Hematopoietic multipotent progenitor cell treated with erythropoietin and hydrocortisone succinate and interleukin-3 and kit ligand, for 6 days (in vitro differentiated cells): ENCODE measurements around the gene IFITM5.
"Not testable (repeated sequence)": the region's sequence is repeated elsewhere in the genome, so short reads cannot be mapped to it uniquely, and the experiment has no call there.

ENCODE experiments used
- DNase-seq: peaks from one replicate; pipeline ENCODE4 v3.0.0-alpha.2; 2015

The IFITM5 gene

DNA sequence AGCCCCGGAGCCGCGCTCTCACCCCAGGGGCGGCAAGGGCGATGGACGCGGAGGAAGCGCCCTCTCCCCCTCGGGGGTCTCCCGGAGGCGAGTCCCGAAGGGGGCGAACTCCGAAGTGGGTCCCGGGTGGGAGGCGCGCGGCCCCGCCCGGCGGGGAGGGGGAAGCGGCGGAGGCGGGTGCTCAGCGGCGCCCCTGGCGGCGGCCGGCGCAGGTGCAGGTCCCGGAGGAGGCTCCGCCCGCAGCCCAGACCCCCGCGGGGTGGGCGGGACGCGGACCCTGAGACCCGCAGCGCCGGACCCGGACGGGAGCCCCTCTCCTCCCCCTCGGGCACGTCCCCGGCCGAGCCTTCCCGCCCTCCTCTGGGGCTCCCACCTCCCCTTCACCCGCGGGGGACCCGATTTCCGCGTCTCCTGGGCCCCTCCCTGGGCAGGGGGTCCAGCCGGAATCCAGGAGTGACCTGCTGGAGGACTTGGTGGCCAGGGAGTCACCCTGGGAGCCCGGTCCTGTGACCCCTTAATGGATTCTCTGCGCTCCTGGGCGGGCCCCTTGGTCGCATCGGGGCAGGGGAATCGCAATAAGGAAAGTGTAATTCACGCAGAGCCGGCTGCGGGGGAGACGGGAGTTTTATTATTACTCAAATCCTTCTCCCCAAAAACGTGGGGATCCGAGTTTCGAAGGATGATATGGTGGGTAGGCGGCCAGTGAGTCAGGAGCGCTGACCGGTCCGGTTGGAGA, 11.9 kb upstream of the IFITM5 start:
- DNase-seq, result not testable (repeated sequence)

DNA sequence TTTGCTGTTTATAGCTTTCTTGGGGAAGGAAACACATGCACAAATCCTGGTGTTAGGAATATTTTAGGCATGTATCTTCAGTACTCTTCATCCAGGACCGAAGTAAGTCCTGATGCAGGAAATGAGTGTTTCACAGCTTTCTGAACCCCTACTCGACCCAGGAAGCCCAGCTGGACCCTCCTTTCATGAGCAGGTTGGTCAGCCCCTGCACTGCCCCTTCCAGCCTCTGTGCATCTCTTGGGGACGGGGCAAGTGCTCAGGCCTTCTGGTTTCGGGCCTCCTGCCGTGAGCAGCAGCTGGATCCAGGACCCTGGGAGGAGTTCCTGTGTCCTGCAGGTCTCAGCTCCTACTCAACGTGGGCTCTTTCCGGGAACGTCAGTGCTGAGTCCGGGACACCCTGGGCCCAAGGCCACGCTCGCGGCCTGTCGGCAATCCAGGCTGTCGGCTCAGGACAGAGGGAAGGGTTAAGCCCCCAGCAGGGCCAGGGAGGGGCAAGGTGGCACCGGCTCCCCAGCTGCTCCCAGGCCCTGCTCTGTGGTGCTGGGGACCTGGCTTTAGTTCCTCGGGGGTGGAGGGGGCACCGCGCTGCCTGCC, 10.8 kb upstream of the IFITM5 start:
- not testable (repeated sequence) for DNase-seq

DNA sequence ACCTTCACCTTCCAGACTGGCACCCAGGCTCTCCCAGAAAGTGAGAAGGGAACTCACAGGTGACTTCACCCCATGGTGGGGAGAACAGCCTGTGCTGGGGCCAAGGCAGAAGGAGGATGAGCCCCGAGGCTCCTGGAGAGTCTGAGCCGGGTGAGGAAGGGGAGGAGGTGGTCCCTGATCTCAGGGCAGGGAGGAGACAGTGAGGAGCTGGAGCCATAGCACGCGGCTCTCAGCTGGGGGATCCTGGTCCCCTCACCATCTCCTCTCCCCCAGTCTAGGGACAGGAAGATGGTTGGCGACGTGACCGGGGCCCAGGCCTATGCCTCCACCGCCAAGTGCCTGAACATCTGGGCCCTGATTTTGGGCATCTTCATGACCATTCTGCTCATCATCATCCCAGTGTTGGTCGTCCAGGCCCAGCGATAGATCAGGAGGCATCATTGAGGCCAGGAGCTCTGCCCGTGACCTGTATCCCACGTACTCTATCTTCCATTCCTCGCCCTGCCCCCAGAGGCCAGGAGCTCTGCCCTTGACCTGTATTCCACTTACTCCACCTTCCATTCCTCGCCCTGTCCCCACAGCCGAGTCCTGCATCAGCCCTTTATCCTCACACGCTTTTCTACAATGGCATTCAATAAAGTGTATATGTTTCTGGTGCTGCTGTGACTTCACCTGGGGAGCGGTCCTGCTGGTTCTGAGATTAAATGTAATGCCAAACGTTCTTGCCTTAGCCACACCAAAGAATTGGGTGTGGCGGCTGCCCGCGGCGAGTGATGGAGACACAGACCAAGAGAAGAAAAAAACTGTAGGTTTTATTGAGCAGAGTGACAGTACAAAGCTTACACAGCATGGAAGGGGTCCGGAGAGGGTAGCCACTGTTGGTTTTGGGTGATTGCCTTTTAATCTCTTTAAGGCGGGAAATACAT, 9.7 kb upstream of the IFITM5 start:
- DNase-seq, result peak; percentile 30

DNA sequence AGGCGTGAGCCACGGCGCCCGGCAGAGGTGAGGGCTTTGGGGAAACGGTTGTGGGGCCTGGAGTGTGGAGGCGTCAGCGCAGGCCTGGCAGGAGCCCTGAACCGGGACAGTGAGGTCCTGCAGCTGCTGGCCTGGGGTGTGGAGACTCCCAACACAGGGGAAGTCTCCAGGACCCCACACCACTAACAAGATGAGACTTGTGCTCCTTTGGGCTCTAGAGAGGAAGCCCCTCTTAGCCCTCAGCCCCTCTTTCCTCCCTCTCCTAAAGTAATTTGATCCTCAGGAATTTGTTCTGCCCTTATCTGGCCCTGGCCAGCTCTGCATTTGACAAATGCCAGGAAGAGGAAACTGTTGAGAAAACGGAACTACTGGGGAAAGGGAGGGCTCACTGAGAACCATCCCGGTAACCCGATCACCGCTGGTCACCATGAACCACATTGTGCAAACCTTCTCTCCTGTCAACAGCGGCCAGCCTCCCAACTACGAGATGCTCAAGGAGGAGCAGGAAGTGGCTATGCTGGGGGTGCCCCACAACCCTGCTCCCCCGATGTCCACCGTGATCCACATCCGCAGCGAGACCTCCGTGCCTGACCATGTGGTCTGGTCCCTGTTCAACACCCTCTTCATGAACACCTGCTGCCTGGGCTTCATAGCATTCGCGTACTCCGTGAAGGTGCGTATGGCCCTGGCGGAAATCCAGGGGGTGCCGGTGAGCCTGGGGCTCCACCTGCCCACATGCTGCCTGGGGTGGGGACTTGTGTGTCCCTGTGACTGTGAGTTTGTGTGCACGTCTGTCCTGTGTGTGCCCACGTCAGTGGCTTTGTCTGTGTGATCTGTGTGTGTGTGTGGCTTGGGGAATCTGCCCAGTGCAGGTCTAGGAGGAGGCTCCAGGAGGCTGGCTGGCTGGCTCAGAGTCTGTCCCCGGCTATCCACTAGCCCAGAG, 8.7 kb upstream of the IFITM5 start, which contains the start of gene IFITM2:
IFITM2 (plus strand) TSS at position 51 of the 943 bp plus-strand sequence; CDS start at position 428, 377 bp downstream.
- peak; percentile 81 for DNase-seq

DNA sequence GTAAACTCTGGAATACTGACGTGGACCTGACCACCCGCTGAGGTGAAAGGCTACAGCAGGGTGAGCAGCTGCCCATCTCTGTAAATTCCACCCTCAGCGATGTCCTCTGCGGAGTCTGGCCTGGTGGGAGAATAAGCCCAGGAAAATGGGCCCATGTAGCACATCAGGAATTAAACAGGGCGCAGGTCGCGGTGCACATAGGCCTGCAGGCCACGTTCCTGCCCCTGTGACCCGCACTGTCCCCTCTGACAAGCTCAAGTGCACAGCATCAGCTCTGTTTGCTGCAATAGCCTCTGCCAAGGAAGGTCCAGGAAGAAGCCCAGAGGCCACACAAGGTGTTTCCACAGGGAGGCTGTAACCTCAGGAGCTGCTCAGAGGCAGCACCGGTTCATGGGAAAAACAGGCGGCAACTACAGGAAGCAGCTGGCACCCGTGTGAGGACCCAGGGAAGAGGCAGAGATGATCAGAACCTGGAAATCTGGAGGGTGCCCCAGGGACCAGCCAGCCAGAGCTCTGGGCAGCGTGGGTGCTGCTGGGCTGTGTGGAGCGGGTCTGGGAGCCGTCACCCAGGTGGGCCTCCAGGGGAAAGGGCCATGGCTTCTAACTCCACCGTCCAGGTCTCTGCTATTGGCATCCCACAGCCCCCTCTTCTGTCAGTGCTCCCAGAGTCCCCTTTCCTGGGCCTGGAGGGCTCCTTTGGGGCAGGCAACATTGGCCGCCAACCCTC, 7.5 kb upstream of the IFITM5 start:
- DNase-seq, result no peak

DNA sequence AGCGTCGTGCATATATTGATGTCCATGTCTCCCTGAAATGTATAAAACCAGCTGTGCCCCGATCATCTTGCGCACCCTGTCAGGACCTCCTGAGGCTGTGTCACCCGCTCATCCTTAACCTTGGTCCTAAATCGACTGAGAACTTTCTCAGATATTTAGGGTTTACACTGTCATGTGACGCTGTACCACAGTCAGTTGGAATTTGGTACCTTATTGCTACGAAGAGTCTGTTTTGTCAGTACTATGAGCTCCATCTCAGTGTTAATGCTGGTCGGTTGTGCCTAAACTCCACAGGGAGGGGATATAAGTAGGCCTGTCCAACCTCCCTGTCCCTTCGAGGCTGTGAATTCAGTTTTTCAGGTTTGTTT, 6.5 kb upstream of the IFITM5 start:
- no peak for DNase-seq

DNA sequence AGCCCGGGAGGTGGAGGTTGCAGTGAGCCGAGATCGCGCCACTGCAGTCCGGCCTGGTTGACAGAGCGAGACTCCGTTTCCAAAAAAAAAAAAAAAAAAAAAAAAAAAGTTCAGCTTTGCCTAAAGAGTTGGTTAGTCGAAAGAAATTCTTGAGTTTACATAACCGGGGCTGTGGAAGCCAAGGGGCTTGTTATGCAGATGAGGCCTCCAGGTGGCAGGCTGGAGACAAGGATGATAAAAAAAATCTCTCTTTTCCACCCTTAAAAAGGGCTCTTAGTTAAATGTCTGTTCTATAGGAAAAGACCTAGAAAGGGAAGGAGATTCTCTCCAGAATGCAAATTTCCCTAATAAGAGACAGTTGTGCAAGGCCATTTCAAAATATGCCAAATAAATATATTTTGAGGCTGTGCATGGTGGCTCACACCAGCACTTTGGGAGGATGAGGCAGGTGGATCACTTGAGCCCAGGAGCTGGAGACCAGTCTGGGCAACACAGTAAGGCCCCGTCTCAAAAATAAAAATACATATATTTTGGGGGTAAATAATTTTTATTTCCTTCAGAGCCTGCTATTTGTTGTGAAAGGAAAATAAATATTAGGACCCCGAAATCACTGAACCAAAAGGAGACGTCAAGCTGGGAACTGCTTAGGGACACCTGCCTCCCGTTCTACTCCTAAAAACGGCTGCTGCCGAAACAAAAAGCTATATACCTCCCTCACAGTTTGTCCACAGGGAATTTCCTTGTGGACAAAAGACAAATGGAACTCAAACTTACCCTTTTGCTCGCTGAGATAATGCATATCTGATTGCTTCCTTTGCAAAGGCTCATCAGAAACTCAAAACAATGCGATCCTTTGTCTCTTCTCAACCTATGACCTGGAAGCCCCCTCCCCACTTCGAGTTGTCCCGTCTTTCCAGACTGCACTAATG, 5.9 kb upstream of the IFITM5 start:
- peak; percentile 89 for DNase-seq

DNA sequence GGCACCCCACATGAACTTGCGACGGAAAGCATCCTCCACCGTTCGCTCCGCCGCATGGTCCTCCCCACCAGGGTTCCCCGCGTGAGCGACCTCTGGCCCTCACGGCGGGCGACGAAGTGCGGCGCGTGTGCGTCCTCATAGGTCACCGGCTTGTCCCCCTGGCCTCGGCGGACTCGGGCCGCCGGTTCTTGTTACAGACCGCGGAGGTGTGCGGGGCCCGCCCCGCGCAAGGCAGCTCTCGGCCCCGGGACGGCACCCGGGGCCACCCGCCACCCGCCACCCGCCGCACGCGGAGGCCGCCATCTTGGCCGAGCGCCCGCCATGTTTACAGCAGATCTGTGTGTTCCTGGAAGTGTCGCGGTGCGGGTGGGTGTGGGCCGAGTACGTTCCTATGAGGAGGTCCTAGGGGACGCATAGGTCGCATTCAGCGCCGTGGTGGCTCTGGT, 4.8 kb upstream of the IFITM5 start:
- DNase-seq, result no peak

DNA sequence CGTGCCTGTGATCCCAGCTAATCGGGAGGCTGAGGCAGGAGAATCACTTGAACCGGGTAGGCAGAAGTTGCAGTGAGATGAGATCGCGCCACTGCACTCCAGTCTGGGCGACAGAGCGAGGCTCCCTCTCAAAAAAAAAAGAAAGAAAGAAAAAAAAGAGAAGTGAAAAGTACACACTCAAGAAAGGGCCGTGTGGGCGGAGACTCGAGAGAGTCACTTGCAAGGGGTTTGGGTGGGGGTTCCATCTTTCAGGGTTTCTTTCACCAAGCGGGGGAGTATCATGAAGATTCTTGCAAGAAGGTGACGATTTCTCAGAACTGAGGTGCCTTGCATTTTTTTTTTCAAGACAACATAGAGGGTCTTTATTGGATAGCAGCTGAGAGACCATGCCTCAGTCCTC, 4.0 kb upstream of the IFITM5 start:
- DNase-seq, result no peak

DNA sequence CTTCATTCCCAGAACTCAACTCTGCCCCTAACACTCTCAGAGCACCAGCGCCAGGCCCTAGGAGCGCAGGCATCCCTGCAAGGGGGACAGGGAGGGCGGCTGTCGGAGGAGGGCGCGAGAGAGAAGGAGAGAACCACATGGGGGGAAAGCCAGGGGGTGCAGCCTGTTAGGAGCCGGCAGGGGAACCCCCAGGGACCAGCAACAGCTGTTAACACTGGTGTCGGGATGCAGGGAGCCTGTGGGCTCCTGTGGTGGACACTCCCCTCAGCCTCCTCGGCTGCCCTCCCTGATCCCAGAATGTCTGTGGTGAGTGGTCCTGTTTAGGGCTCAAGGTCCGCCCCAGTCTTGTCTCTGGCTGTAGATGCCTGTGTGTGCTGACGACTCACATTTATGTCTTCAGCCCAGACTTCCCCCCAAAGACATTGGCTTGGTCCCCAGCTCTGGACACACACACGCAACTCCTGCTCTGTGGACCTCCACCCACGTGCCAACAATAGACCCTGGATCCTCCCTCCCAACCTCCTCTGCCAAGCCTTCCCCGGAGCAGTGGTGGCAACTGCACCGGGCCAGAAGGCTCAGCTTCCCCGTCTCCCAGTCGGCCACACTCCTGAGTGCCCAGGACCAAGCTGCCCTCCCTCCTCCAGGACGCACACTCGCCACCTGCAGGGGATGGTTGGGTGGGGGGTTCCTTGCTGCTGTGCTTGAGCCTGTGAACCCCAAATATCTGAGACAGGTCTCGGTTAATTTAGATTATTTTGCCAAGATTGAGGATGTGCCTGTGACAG, 817 bp upstream of the IFITM5 start:
- DNase-seq, result peak; percentile 57

DNA sequence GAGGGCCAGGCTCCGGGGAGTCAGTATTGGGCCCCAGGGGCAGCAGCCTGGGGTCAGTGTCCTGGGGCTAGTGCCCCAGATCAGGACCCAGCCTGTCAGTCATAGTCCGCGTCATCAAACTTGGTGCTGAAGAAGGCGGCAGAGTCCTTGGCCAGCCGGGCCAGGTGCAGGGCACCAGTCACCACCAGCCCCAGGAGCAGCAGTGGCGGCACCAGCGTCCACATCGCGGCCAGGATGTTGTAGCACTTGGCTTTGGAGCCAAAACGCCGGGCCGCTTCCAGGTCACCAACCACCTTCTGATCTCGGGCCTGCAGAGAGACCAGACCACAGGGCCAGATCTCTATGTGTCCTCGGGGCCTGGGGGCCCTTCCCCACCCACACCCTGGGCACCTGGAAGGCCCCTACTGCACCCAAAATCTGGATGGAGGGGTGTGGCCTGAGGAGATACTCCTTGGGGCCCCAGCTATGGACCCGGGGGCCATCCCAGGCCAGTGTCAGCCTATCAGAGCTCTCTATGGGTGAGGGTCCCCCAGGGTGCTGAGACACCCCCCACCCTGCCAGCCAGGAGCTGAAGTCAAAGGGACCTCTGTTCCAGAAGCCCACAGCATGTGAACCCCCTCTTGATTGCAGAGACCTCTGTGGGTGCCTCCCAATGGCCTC, 790 bp downstream of the IFITM5 start:
- DNase-seq, result no peak

DNA sequence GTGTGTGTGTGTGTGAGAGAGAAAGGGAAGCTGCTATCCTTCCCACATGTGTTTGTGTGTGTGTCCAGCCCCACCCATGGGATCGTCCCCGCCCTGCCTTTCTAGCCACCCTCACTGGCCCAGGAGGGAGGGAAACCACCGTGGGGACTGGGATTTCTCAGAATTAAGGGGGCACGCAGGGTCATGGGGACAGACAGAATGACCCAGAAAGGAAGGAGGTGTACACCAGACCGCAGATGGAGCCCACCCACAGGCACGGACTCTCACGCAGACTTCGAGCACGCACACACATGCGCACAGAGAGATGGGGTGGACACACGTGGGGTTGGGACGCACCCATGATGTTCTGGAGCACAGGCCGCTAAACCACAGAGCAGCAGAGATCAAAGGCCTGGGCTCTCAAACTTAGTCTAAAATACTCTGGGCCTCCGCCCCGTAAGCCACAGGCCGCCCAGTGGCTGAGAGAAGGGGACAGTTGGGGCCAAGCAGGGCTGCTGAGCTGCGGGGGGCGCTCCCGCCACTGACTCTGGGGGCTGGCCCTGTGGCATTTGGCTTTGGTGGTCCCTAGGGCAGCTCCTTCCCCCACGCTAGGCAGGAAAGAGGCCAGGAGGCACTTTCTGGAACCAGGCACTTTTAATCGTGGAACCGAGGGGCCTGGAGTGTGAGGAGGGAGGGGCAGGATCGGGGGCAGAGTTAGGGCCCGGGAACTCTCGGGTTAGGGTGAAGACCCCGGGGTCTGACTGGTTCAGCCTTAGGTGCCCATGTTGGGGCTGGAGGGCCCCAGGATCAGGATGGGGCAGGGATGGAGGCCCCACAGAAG, 1.5 kb downstream of the IFITM5 start:
- DNase-seq, result peak; percentile 44

DNA sequence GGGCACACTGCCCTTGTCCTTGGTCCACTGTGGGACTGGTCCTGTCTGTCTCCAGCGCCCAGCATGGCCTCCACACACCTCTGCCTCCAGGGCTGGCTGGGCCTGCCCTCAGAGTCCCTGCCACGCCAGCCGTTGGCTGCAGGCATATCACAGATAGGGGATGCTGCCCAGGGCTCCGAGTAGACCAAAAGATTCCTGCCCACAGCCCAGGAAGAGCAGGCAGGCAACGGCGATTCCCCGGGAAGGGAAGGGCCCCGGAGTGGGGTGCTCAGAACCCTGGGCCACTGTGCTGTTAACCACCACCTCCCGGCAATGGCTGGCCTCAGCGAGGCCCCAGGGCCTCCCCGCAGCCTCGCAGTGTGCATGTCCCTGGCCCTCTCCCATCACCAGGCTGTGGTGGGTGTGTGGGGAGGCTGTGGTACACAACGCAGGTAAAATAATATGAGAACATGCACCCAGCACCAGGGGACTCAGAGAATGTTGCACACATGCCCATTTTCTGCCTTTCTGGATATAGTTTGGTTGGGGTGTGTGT, 2.2 kb downstream of the IFITM5 start:
- DNase-seq, result no peak

DNA sequence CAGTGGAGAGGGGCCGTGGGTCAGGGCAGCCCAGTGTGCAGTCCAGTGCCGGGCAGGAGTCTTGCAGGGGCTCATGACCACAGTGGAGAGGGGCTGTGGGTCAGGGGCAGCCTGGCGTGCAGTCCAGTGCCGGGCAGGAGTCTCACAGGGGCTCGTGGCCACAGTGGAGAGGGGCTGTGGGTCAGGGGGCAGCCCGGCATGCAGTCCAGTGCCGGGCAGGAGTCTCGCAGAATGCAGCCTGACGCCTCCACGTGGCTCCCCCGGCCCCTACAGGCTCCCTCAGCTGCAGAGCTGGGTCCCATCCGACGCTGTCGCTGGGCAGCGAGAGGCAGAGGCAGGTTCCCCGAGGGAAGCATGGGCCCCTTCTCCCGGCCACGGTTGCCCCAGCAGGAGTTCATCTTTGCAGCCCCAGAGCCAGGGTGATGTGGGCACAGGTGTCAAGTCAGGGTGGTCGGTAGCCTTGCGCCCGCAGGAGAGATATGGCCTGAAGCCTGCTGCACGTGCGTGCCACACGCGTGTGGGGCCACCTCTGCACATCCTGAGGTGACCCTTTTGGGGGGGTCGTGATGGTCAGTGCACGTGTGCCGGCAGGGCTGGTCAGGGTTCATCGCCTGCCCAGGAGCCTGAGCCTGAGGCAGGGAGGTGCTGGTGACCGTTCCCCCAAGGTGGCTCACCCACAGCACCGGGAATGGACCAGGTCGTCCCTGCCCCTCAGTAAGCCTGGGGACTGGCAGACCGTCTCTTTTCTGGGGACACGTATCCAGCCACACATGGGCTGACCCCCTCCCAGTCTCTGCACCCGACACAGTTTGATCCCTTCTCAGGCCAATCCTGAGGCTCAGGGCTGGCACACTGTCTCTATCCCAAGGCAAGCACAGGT, 2.9 kb downstream of the IFITM5 start:
- no peak for DNase-seq

DNA sequence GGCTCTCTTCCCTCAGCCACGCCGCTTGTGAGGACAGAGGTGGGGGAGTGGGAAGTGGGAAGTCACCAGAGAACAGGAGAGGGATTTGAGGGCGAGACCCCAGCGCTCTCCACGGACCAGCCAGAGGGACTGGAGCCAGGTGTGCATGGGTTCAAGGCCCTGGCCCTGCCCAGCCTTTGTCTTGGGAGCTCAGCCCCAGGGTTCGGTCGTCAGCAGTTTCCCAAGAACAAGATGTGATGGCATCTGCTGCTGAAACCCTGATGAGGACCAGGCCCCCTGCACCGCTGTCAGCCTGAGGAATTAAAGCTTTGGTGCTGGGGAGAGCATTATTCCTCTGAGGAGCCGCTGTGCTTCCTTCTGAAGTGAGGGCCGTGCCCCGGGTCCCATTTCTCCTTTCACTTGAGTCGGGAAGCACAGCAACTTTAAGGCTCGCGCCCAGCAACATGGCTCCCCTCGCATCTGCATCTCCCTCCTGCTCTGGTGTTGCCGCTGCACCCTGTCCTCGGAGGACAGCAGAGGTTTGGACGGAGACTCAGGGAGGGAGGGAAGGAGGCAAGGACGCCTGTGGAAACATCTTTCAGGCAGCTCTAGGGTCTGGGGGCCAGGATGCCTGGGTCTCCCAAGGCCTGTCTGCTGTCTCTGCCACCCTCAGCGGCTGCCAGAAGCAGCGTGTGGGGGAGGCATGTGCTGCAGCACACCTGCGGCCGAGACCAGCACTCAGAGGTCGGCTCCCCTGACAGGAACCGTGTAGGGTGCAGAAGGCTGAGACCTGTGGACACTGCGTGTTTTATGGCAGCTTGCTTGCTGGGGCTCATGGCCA, 3.8 kb downstream of the IFITM5 start:
- DNase-seq, result no peak

DNA sequence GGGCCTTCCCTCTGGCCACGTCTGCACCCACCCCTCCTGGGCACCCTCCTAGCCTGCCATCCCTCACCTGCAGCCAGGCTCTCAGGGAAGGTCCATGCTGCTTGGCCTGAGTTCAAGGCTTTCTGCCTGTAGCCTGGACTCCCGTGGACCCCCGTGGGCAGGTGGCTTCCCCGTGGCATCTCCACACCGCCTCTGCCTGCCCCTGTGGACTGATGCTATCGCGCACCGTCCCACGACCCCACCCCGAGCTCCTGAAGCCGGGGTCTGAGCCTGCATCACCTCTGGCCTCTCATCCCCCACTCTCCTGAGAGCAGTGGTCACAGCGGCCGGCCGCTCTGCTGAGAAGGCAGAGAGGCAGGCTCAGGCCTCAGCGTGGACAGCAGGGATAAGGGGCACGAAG, 4.5 kb downstream of the IFITM5 start:
- no peak for DNase-seq
